RWPE2 (cell line): ENCODE data around the gene EDIL3.
"Not testable (repeated sequence)": the region's sequence is repeated elsewhere in the genome, so short reads cannot be mapped to it uniquely, and the experiment has no call there.

Source experiments
- ATAC-seq: fragments of 200-7000 bp; cut with Tn5 transposase; 3 replicates; pipeline ENCODE4 v1.9.1; 2021; ENCODE audit warnings: low read depth
- DNase-seq: peaks from one replicate; pipeline ENCODE4 v3.0.0-alpha.2; 2020; ENCODE audit warnings: low spot score
- H3K27ac ChIP-seq: fragments of 450-650 bp; 2 replicates; pipeline ENCODE4 v1.5.1; 2017; ENCODE audit warnings: mild to moderate bottlenecking; ENCODE audit not compliant: poor library complexity, severe bottlenecking
- H3K27me3 ChIP-seq: fragments of 250-450 bp; sonication (Bioruptor Pico); 2 replicates; pipeline ENCODE4 v1.5.1; 2021; ENCODE audit warnings: mild to moderate bottlenecking, moderate library complexity; ENCODE audit not compliant: insufficient read depth, poor library complexity, severe bottlenecking
- H3K36me3 ChIP-seq: fragments of 250-450 bp; sonication (Bioruptor Pico); 2 replicates; pipeline ENCODE4 v1.5.1; 2020; ENCODE audit warnings: low read depth, mild to moderate bottlenecking, moderate library complexity
- H3K4me1 ChIP-seq: fragments of 250-450 bp; sonication (Bioruptor Pico); 2 replicates; pipeline ENCODE4 v1.5.1; 2021; ENCODE audit warnings: mild to moderate bottlenecking, moderate library complexity; ENCODE audit not compliant: insufficient read depth, poor library complexity, severe bottlenecking
- H3K4me3 ChIP-seq: fragments of 250-450 bp; sonication (Bioruptor Pico); 2 replicates; pipeline ENCODE4 v1.5.1; 2021; ENCODE audit warnings: mild to moderate bottlenecking, moderate library complexity; ENCODE audit not compliant: severe bottlenecking
- H3K9me3 ChIP-seq: fragments of 250-450 bp; sonication (Bioruptor Pico); 2 replicates; pipeline ENCODE4 v1.5.1; 2021; ENCODE audit warnings: mild to moderate bottlenecking, moderate library complexity; ENCODE audit not compliant: severe bottlenecking
- CTCF ChIP-seq: fragments of 450-650 bp; IDR thresholded peaks from one replicate; pipeline ENCODE4 v1.5.1; 2017; ENCODE audit warnings: mild to moderate bottlenecking, moderate library complexity; ENCODE audit not compliant: poor library complexity, severe bottlenecking

The EDIL3 gene

GRCh38 chr5:84184857-84185256, 199.8 kb downstream of the EDIL3 start:
- H3K4me3 ChIP-seq, result no peak overlapping the region
- no peak for TF ChIP-seq CTCF
- ATAC-seq (no peak), DNase-seq (no peak)
- H3K36me3 ChIP-seq, result no peaks in the 10 kb centered on the region
- no peaks in the 10 kb centered on the region for H3K4me1 ChIP-seq
- no peaks in the 10 kb centered on the region for H3K9me3 ChIP-seq
- peaks cover 18% of the 10 kb centered on the region for H3K27me3 ChIP-seq
- no peak overlapping the region for H3K27ac ChIP-seq

GRCh38 chr5:84181093-84181492, 203.6 kb downstream of the EDIL3 start:
- H3K4me3 ChIP-seq, result no peak overlapping the region
- no peak for TF ChIP-seq CTCF
- no peaks in the 10 kb centered on the region for H3K9me3 ChIP-seq
- H3K36me3 ChIP-seq, result no peaks in the 10 kb centered on the region
- H3K27me3 ChIP-seq, result peaks cover 26% of the 10 kb centered on the region
- ATAC-seq (no peak), DNase-seq (no peak)
- H3K27ac ChIP-seq, result no peak overlapping the region
- H3K4me1 ChIP-seq, result no peaks in the 10 kb centered on the region

GRCh38 chr5:84168841-84169240, 215.8 kb downstream of the EDIL3 start:
- Histone ChIP-seq H3K4me3 (no peak overlapping the region), H3K4me1 (no peaks in the 10 kb centered on the region), H3K36me3 (no peaks in the 10 kb centered on the region), H3K27ac (no peak overlapping the region), H3K9me3 (no peaks in the 10 kb centered on the region), H3K27me3 (no peaks in the 10 kb centered on the region)
- DNase-seq (no peak), ATAC-seq (no peak)
- no peak for TF ChIP-seq CTCF

GRCh38 chr5:84163671-84164070, 221.0 kb downstream of the EDIL3 start:
- TF ChIP-seq CTCF, result no peak
- no peak for DNase-seq
- no peaks in the 10 kb centered on the region for H3K36me3 ChIP-seq
- peaks cover 5% of the 10 kb centered on the region for H3K27me3 ChIP-seq
- no peak overlapping the region for H3K4me3 ChIP-seq
- H3K27ac ChIP-seq, result no peak overlapping the region
- H3K9me3 ChIP-seq, result no peaks in the 10 kb centered on the region
- no peak for ATAC-seq
- no peaks in the 10 kb centered on the region for H3K4me1 ChIP-seq

GRCh38 chr5:84162695-84163094, 222.0 kb downstream of the EDIL3 start:
- ATAC-seq, result no peak
- no peaks in the 10 kb centered on the region for H3K4me1 ChIP-seq
- no peaks in the 10 kb centered on the region for H3K9me3 ChIP-seq
- peaks cover 7% of the 10 kb centered on the region for H3K27me3 ChIP-seq
- no peak overlapping the region for H3K4me3 ChIP-seq
- TF ChIP-seq CTCF, result no peak
- H3K27ac ChIP-seq, result no peak overlapping the region
- H3K36me3 ChIP-seq, result no peaks in the 10 kb centered on the region
- DNase-seq, result no peak

- DNase-seq, ATAC-seq, H3K4me3 ChIP-seq, H3K27ac ChIP-seq, H3K9me3 ChIP-seq, H3K36me3 ChIP-seq, H3K4me1 ChIP-seq: not testable (repeated sequence)
- H3K27me3 ChIP-seq, result peaks cover 17% of the 10 kb centered on the region
Measured at GRCh38 chr5:84160650-84161049, 224.0 kb downstream of the EDIL3 start.
